Mesendoderm (in vitro differentiated cells): ENCODE data around the gene DHX35.

Experiments used
- DNase-seq: peaks from one replicate; pipeline ENCODE4 v3.0.0; 2013
- H2AK5ac ChIP-seq: 2 replicates; pipeline ENCODE4 v1.6.1; 2013; ENCODE audit warnings: low read length, inconsistent platforms
- H2BK120ac ChIP-seq: 2 replicates; pipeline ENCODE4 v1.6.1; 2013; ENCODE audit warnings: low read depth, mild to moderate bottlenecking, low read length, moderate library complexity, mixed read lengths
- H2BK15ac ChIP-seq: replicated peaks from 2 replicates; pipeline ENCODE4 v1.6.1; 2013; ENCODE audit warnings: low read depth, mild to moderate bottlenecking, moderate library complexity
- H2BK5ac ChIP-seq: 2 replicates; pipeline ENCODE4 v1.6.1; 2013; ENCODE audit warnings: low read length, inconsistent platforms
- H3K18ac ChIP-seq: 2 replicates; pipeline ENCODE4 v1.6.1; 2013; ENCODE audit warnings: mild to moderate bottlenecking, low read length, mixed read lengths
- H3K23ac ChIP-seq: one replicate; pipeline ENCODE4 v1.6.1; 2013; ENCODE audit warnings: low read length
- H3K27ac ChIP-seq: 2 replicates; pipeline ENCODE4 v1.5.1; 2013; ENCODE audit warnings: low read depth, mild to moderate bottlenecking, inconsistent platforms, low read length, moderate library complexity
- H3K27me3 ChIP-seq: 2 replicates; pipeline ENCODE4 v1.6.1; 2013; ENCODE audit warnings: low read length, control low read depth, mild to moderate bottlenecking, inconsistent platforms; ENCODE audit not compliant: insufficient read depth, poor library complexity
- H3K36me3 ChIP-seq: 2 replicates; pipeline ENCODE4 v1.6.1; 2013; ENCODE audit warnings: low read length, inconsistent platforms; ENCODE audit not compliant: control insufficient read depth, insufficient read depth
- H3K4ac ChIP-seq: one replicate; pipeline ENCODE4 v1.6.1; 2013; ENCODE audit warnings: low read depth, mild to moderate bottlenecking, low read length, moderate library complexity
- H3K4me1 ChIP-seq: 2 replicates; pipeline ENCODE4 v1.6.1; 2013; ENCODE audit warnings: low read depth, low read length, inconsistent platforms; ENCODE audit not compliant: control insufficient read depth
- H3K4me2 ChIP-seq: 2 replicates; pipeline ENCODE4 v1.6.1; 2013; ENCODE audit warnings: low read length
- H3K4me3 ChIP-seq: 2 replicates; pipeline ENCODE4 v1.5.1; 2013; ENCODE audit warnings: mild to moderate bottlenecking, low read length
- H3K56ac ChIP-seq: one replicate; pipeline ENCODE4 v1.6.1; 2013; ENCODE audit warnings: low read length
- H3K79me1 ChIP-seq: 2 replicates; pipeline ENCODE4 v1.6.1; 2013; ENCODE audit warnings: low read length, inconsistent platforms
- H3K79me2 ChIP-seq: 2 replicates; pipeline ENCODE4 v1.6.1; 2013; ENCODE audit warnings: mild to moderate bottlenecking, low read length; ENCODE audit not compliant: control insufficient read depth, insufficient read depth
- H3K9ac ChIP-seq: 2 replicates; pipeline ENCODE4 v1.6.1; 2013; ENCODE audit warnings: low read length, inconsistent platforms
- H4K5ac ChIP-seq: one replicate; pipeline ENCODE4 v1.6.1; 2013; ENCODE audit warnings: low read length
- H4K8ac ChIP-seq: one replicate; pipeline ENCODE4 v1.6.1; 2013; ENCODE audit warnings: low read depth, mild to moderate bottlenecking, control low read depth, low read length, moderate library complexity
- WGBS: extraction: QIAGEN DNeasy Blood & Tissue Kit; methylation state at CpG from one replicate; pipeline ENCODE4 v1.1.7; 2013; ENCODE audit warnings: low lambda C conversion rate, missing lambda C conversion rate; ENCODE audit not compliant: insufficient coverage; ENCODE audit errors: extremely low coverage; 5-methylcytosine and 5-hydroxymethylcytosine counted together

The DHX35 gene

DNA sequence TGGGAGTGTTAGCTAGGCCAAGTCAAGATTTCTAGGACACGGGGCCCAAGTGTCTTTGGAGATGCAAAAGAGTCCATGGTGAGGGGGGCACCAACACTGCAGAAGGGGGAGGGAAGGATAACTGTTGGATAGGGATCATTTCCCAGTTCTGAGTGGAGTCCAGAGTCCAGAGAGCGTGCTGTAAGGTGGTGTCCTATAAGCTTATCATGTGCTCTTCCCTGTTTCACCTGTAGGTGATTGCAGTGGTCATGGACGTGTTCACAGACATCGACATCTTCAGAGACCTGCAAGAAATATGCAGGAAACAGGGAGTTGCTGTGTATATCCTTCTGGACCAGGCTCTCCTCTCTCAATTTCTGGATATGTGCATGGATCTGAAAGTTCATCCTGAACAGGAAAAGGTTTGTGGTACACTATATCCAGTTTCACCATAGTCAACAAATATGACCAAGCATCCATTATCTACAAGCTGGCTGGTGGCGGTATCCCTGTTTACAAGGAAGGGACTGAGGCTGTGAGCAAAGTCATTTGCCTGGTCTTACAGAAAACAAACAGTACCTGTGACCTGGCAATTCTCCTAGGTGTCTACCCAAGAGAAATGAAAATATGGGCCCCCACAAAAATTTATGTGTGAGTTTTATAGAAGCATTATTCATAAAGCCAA is 20.3 kb upstream of the DHX35 start:
- Histone ChIP-seq H3K79me2 (peaks cover 28% of the 10 kb centered on the region), H4K5ac (no peak overlapping the region), H2AK5ac (no peak overlapping the region), H2BK120ac (no peak overlapping the region), H3K4me1 (no peaks in the 10 kb centered on the region), H3K23ac (no peak overlapping the region), H3K27ac (no peak overlapping the region), H3K4me3 (no peak overlapping the region), H2BK15ac (no peak overlapping the region), H3K9ac (no peak overlapping the region), H3K27me3 (no peaks in the 10 kb centered on the region), H3K36me3 (peaks cover 8% of the 10 kb centered on the region), H3K56ac (no peak overlapping the region), H3K18ac (no peak overlapping the region), H3K79me1 (peaks cover 31% of the 10 kb centered on the region), H4K8ac (no peak overlapping the region), H2BK5ac (no peak overlapping the region), H3K4ac (no peak overlapping the region), H3K4me2 (no peak overlapping the region)
- no CpG with 5 or more reads among the region's 5 CpGs for WGBS
- DNase-seq: no peak

DNA sequence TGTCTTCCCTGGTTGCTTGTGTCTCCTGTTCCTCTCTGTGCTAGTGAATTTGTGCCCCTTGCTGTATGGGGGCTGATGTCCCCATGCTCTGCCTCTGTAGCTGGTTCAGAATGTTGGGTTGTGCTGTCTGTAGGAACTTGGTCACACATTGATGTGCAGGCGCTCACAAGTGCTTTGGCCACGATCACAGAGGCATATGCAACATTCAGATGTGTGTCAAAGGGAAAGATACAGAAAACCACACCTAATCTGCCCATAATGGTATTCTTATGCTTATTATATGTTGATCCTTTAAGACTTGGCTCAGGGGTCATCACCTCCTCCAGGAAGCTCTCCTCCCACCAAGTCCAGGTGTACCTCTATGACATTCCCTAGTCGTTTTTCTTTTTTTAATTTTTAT is 17.1 kb upstream of the DHX35 start:
- Histone ChIP-seq H3K27me3 (no peaks in the 10 kb centered on the region), H3K4me3 (no peak overlapping the region), H3K27ac (no peak overlapping the region), H4K5ac (no peak overlapping the region), H3K9ac (no peak overlapping the region), H2BK120ac (no peak overlapping the region), H3K36me3 (peaks cover 14% of the 10 kb centered on the region), H3K18ac (no peak overlapping the region), H2AK5ac (no peak overlapping the region), H3K4me2 (no peak overlapping the region), H3K79me1 (peaks cover 16% of the 10 kb centered on the region), H2BK15ac (no peak overlapping the region), H3K4ac (no peak overlapping the region), H3K56ac (no peak overlapping the region), H3K23ac (no peak overlapping the region), H3K4me1 (no peaks in the 10 kb centered on the region), H4K8ac (no peak overlapping the region), H3K79me2 (peaks cover 2% of the 10 kb centered on the region), H2BK5ac (no peak overlapping the region)
- WGBS: no CpG with 5 or more reads among the region's 3 CpGs
- no peak for DNase-seq

DNA sequence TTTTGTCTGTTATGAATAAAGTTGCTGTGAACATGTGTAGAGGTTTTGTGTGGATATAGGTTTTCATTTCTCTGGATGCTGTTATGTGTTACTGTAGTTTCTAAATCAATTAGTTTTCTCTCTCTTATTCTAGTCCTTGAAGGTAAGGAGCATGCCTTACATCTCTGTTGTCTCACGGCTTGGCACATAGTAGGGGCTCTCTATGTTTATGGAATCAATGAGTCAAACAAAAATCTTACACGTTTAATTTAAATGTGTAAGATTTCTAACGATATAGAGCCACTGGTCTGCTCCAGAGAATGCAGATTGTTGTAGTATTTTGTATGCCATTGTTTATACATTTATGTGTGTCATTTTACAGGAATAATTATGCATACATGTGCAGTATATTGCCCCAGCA is 15.3 kb upstream of the DHX35 start:
- Histone ChIP-seq H3K79me2 (no peaks in the 10 kb centered on the region), H3K4me3 (no peak overlapping the region), H3K18ac (no peak overlapping the region), H3K79me1 (peaks cover 9% of the 10 kb centered on the region), H4K8ac (no peak overlapping the region), H3K4me2 (no peak overlapping the region), H3K56ac (no peak overlapping the region), H3K23ac (no peak overlapping the region), H3K36me3 (peaks cover 16% of the 10 kb centered on the region), H3K27me3 (no peaks in the 10 kb centered on the region), H3K9ac (no peak overlapping the region), H2AK5ac (no peak overlapping the region), H3K4me1 (no peaks in the 10 kb centered on the region), H4K5ac (no peak overlapping the region), H2BK120ac (no peak overlapping the region), H2BK15ac (no peak overlapping the region), H3K4ac (no peak overlapping the region), H2BK5ac (no peak overlapping the region), H3K27ac (no peak overlapping the region)
- WGBS: no CpG with 5 or more reads among the region's 3 CpGs
- no peak for DNase-seq

DNA sequence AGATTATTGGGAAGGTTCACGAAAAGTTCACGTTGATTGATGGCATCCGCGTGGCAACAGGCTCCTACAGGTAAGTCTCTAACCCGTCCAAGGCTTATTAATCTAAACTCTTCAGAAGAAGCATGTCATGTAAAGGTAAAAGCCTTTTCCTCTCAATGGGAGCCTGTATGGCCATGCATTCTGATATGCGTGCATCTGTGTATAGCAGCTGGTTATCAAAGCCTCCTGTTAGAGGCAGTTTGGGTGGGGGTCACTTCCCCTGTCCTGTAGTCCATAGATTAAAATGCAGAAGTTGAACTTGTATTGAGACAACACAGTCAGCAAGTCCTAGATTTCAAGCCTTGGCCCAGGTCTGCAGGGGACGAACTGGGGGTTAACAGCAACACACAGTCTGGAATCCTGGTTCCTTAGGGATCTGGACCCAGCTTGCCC is 14.2 kb upstream of the DHX35 start:
- H3K4me1 ChIP-seq: no peaks in the 10 kb centered on the region
- H3K27ac ChIP-seq: no peak overlapping the region
- H4K8ac ChIP-seq: no peak overlapping the region
- no peak overlapping the region for H3K23ac ChIP-seq
- no peaks in the 10 kb centered on the region for H3K79me2 ChIP-seq
- H3K4me2 ChIP-seq: no peak overlapping the region
- no peak overlapping the region for H2BK15ac ChIP-seq
- WGBS: no CpG with 5 or more reads among the region's 7 CpGs
- no peak overlapping the region for H3K9ac ChIP-seq
- H3K27me3 ChIP-seq: no peaks in the 10 kb centered on the region
- no peak overlapping the region for H3K4me3 ChIP-seq
- H3K18ac ChIP-seq: no peak overlapping the region
- H3K79me1 ChIP-seq: peaks cover 7% of the 10 kb centered on the region
- no peak overlapping the region for H3K4ac ChIP-seq
- no peak overlapping the region for H2AK5ac ChIP-seq
- no peak overlapping the region for H4K5ac ChIP-seq
- peaks cover 16% of the 10 kb centered on the region for H3K36me3 ChIP-seq
- DNase-seq: no peak
- no peak overlapping the region for H2BK120ac ChIP-seq
- no peak overlapping the region for H2BK5ac ChIP-seq
- H3K56ac ChIP-seq: no peak overlapping the region

DNA sequence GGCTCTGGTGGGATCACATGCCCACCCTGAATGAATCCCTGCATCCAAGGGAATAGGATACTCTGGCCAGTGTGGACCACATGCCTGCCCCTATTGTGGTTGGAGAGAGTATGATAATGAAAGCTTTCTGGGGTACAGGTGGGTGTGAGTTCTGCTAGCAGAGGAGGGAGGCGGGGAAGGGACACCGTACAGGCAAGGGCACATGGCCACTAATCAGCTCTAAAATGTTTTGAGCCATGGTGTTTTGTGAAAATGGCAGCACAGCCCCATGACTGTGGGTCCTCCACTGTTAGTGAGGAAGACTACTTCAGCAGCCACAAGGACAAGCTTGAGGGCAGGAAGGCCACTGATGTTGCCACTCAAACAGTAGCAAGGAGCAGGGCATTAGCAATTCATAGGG is 11.9 kb upstream of the DHX35 start:
- no peak overlapping the region for H4K5ac ChIP-seq
- no peak overlapping the region for H3K18ac ChIP-seq
- no peaks in the 10 kb centered on the region for H3K79me2 ChIP-seq
- H3K23ac ChIP-seq: no peak overlapping the region
- no peak overlapping the region for H3K4me2 ChIP-seq
- no peaks in the 10 kb centered on the region for H3K4me1 ChIP-seq
- peaks cover 3% of the 10 kb centered on the region for H3K79me1 ChIP-seq
- no peak overlapping the region for H3K9ac ChIP-seq
- H3K27me3 ChIP-seq: no peaks in the 10 kb centered on the region
- H3K4ac ChIP-seq: no peak overlapping the region
- no peak overlapping the region for H3K4me3 ChIP-seq
- no peak overlapping the region for H2BK5ac ChIP-seq
- no CpG with 5 or more reads among the region's 2 CpGs for WGBS
- no peak overlapping the region for H4K8ac ChIP-seq
- peaks cover 17% of the 10 kb centered on the region for H3K36me3 ChIP-seq
- H3K56ac ChIP-seq: no peak overlapping the region
- no peak overlapping the region for H2BK120ac ChIP-seq
- no peak for DNase-seq
- H3K27ac ChIP-seq: no peak overlapping the region
- no peak overlapping the region for H2BK15ac ChIP-seq
- no peak overlapping the region for H2AK5ac ChIP-seq

DNA sequence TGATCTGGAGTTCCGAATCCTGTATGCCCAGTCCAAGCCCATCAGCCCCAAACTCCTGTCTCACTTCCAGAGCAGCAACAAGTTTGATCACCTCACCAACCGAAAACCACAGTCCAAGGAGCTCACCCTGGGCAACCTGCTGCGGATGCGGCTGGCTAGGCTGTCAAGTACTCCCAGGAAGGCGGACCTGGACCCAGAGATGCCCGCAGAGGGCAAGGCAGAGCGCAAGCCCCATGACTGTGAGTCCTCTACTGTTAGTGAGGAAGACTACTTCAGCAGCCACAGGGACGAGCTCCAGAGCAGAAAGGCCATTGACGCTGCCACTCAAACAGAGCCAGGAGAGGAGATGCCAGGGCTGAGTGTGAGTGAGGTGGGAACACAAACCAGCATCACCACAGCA is 10.5 kb upstream of the DHX35 start:
- no peak overlapping the region for H2AK5ac ChIP-seq
- peaks cover 3% of the 10 kb centered on the region for H3K79me1 ChIP-seq
- no peak overlapping the region for H3K9ac ChIP-seq
- H3K36me3 ChIP-seq: peaks cover 17% of the 10 kb centered on the region
- H3K4me1 ChIP-seq: no peaks in the 10 kb centered on the region
- DNase-seq: no peak
- no peak overlapping the region for H3K4me2 ChIP-seq
- no peak overlapping the region for H3K18ac ChIP-seq
- no peak overlapping the region for H3K23ac ChIP-seq
- H3K4ac ChIP-seq: no peak overlapping the region
- H4K8ac ChIP-seq: no peak overlapping the region
- H2BK120ac ChIP-seq: no peak overlapping the region
- H3K56ac ChIP-seq: no peak overlapping the region
- H3K27me3 ChIP-seq: no peaks in the 10 kb centered on the region
- no peak overlapping the region for H2BK5ac ChIP-seq
- no peak overlapping the region for H4K5ac ChIP-seq
- no peaks in the 10 kb centered on the region for H3K79me2 ChIP-seq
- WGBS: no CpG with 5 or more reads among the region's 9 CpGs
- H2BK15ac ChIP-seq: no peak overlapping the region
- H3K4me3 ChIP-seq: no peak overlapping the region
- no peak overlapping the region for H3K27ac ChIP-seq
